Thyroid gland (tissue), 4 donors: ENCODE measurements around the gene KDELR1.

Experiments used
- POLR2A ChIP-seq, 2 donors: fragments of 450-650 bp; IDR thresholded peaks; one replicate each; pipeline ENCODE4 v1.6.1; 2017; ENCODE audit warnings: antibody characterized with exemption in 2 of 2, mild to moderate bottlenecking in 2 of 2, moderate library complexity in 1 of 2
- TF ChIP-seq, protein P1 (sequence below), 6 experiments: fragments of 200-600 bp in 3 of 6; fragments of 450-650 bp in 3 of 6; sonication (generic) in 3 of 6; IDR thresholded peaks; one replicate each; pipeline ENCODE4 v1.5.1; 2016 to 2019; ENCODE audit warnings: antibody characterized with exemption in 6 of 6, mild to moderate bottlenecking in 2 of 6, inconsistent platforms in 1 of 6, moderate library complexity in 1 of 6

DNA sequence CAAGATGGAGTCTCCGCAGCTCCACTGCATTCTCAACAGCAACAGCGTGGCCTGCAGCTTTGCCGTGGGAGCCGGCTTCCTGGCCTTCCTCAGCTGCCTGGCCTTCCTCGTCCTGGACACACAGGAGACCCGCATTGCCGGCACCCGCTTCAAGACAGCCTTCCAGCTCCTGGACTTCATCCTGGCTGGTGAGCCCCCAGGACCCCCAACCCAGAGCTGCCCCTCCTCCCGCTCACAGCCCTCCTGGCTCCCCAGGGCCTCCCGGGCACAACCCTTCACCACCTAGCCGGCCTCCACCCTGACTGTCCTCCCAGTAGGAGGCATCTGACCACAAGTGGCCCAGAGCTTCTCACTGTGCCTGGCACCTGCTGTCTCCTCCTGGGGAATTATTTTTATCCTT lies 17.8 kb downstream of the KDELR1 start:
- TF ChIP-seq, protein P1, sequence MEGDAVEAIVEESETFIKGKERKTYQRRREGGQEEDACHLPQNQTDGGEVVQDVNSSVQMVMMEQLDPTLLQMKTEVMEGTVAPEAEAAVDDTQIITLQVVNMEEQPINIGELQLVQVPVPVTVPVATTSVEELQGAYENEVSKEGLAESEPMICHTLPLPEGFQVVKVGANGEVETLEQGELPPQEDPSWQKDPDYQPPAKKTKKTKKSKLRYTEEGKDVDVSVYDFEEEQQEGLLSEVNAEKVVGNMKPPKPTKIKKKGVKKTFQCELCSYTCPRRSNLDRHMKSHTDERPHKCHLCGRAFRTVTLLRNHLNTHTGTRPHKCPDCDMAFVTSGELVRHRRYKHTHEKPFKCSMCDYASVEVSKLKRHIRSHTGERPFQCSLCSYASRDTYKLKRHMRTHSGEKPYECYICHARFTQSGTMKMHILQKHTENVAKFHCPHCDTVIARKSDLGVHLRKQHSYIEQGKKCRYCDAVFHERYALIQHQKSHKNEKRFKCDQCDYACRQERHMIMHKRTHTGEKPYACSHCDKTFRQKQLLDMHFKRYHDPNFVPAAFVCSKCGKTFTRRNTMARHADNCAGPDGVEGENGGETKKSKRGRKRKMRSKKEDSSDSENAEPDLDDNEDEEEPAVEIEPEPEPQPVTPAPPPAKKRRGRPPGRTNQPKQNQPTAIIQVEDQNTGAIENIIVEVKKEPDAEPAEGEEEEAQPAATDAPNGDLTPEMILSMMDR (IDR thresholded peaks at IDR 0.05), result no peak
- no peak for TF ChIP-seq POLR2A (IDR thresholded peaks at IDR 0.05)
